ENCODE measurements around the gene STAB2. TPM values are rescaled to one million over a fixed set of nuclear protein-coding genes. Genes with fewer than 3 reads are reported as not detected.

Gene STAB2
- total and polyA plus RNA-seq, 2 of the 8 experiments (the other 6 are each of a cell fraction or from before 2014, with no cell fraction given) = not detected

- no peak for TF ChIP-seq ATF2 (IDR thresholded peaks at IDR 0.05; ENCODE audit: low read length)
These were observed 28.2 kb upstream of the STAB2 start (continued) for GRCh38 chr12:103558879-103559278.
